Measurements from ENCODE around the gene TMC2. TPM values are rescaled to one million over a fixed set of nuclear protein-coding genes. Genes with fewer than 3 reads are reported as not detected.
A peak's percentile ranks its signal among the peaks of the same experiment; 100 is the strongest.
"Not testable (repeated sequence)": the region's sequence is repeated elsewhere in the genome, so short reads cannot be mapped to it uniquely, and the experiment has no call there.

The TMC2 gene
- total RNA-seq, 1 experiment from 2014 or later, result not detected

- ChIA-PET POLR2A (interaction anchor here (0.6 kb wide), 1 partner anchor 140 kb away, joined by 11 read pairs; no protein-coding TSS in a partner anchor), CTCF (interaction anchor here (0.5 to 0.8 kb wide), 3 partner anchors 9 to 317 kb away, joined by 4 to 5 read pairs (median 4); no protein-coding TSS in a partner anchor)
- no peaks in the 10 kb centered on the region for H3K36me3 ChIP-seq (ENCODE audit: control insufficient read depth, insufficient read depth, low read length)
- intact Hi-C loops (cut with micrococcal nuclease; ENCODE audit: unreplicated experiment), result loop anchor here (2.0 kb wide), 1 partner anchor 123 kb away; no protein-coding TSS in a partner anchor
- in situ Hi-C loops (cut with HindIII; ENCODE audit: low pct_unique_long_range_greater_than_20kb, low sequenced_read_pairs), result no loop called here
- H3K27me3 ChIP-seq (ENCODE audit: control insufficient read depth, insufficient read depth, low read length), result peaks cover under 1% of the 10 kb centered on the region; the same call in 1 of the 2 replicates
- TF ChIP-seq SIN3A (IDR thresholded peaks at IDR 0.05; ENCODE audit: borderline replicate concordance, insufficient read depth, low read depth, low read length) (0 out of 2 replicates have a peak, but pooled peaks have one; percentile 21), TCF7L2 (IDR thresholded peaks at IDR 0.05; ENCODE audit: low read depth, low read length) (no peak), CTCF (IDR thresholded peaks at IDR 0.05) (peak; percentile 99), POLR2AphosphoS5 (IDR thresholded peaks at IDR 0.05; ENCODE audit: low read depth, low read length) (no peak; the same call in 1 of the 2 replicates)
- peak overlapping the region; percentile 80 for H3K27ac ChIP-seq (ENCODE audit: low read length)
- H3K4me3 ChIP-seq (ENCODE audit: low read depth in 2 of 2, low read length in 2 of 2), result peak overlapping the region; percentile 83 to 92
- no peaks in the 10 kb centered on the region for H3K9me3 ChIP-seq (ENCODE audit: control insufficient read depth, insufficient read depth, low read depth, low read length)
- DNase-seq (ENCODE audit: low read depth, low spot score), result no peak
- TSS peak; percentile 69 for BruUV-seq (replicated peaks)
- ATAC-seq, result peak; percentile 90
- no peaks in the 10 kb centered on the region for H3K4me1 ChIP-seq (ENCODE audit: control insufficient read depth, insufficient read depth, low read length)
Observed at GRCh38 chr20:2523919-2524708, 12.3 kb upstream of the TMC2 start.

- no peak for DNase-seq (ENCODE audit: low read depth, low spot score)
- H3K9me3 ChIP-seq (ENCODE audit: control insufficient read depth, insufficient read depth, low read depth, low read length), result no peaks in the 10 kb centered on the region
- intact Hi-C loops (cut with micrococcal nuclease; ENCODE audit: unreplicated experiment) (loop anchor here (2.0 kb wide), 1 partner anchor 122 kb away; no protein-coding TSS in a partner anchor), in situ Hi-C loops (cut with HindIII; ENCODE audit: low pct_unique_long_range_greater_than_20kb, low sequenced_read_pairs) (no loop called here)
- H3K4me1 ChIP-seq (ENCODE audit: control insufficient read depth, insufficient read depth, low read length), result no peaks in the 10 kb centered on the region
- peak; percentile 87 for ATAC-seq
- H3K36me3 ChIP-seq (ENCODE audit: control insufficient read depth, insufficient read depth, low read length), result no peaks in the 10 kb centered on the region
- H3K4me3 ChIP-seq (ENCODE audit: low read depth in 2 of 2, low read length in 2 of 2), result peak overlapping the region; percentile 83 to 92
- ChIA-PET CTCF (interaction anchor here (0.5 to 0.8 kb wide), 2 partner anchors 10 to 68 kb away, joined by 4 read pairs; no protein-coding TSS in a partner anchor), POLR2A (interaction anchor here (0.6 to 0.7 kb wide), 2 partner anchors 140 to 309 kb away, joined by 11 read pairs; no protein-coding TSS in a partner anchor)
- BruUV-seq (replicated peaks), result no TSS peak
- H3K27ac ChIP-seq (ENCODE audit: low read length), result peak overlapping the region; percentile 80
- TF ChIP-seq CTCF (IDR thresholded peaks at IDR 0.05) (no peak; the same call in 1 of the 2 replicates), SIN3A (IDR thresholded peaks at IDR 0.05; ENCODE audit: borderline replicate concordance, insufficient read depth, low read depth, low read length) (no peak), REST (IDR thresholded peaks at IDR 0.05; ENCODE audit: insufficient read depth in 1 of 2, low read depth in 2 of 2, low read length in 1 of 2) (no peak), TCF7L2 (IDR thresholded peaks at IDR 0.05; ENCODE audit: low read depth, low read length) (no peak), POLR2AphosphoS5 (IDR thresholded peaks at IDR 0.05; ENCODE audit: low read depth, low read length) (no peak; the same call in 1 of the 2 replicates)
- H3K27me3 ChIP-seq (ENCODE audit: control insufficient read depth, insufficient read depth, low read length), result peaks cover 2% of the 10 kb centered on the region; the same call in 1 of the 2 replicates
Observed at GRCh38 chr20:2524709-2525506, 11.5 kb upstream of the TMC2 start.

- H3K27me3 ChIP-seq (ENCODE audit: control insufficient read depth, insufficient read depth, low read length); H3K4me1 ChIP-seq (ENCODE audit: control insufficient read depth, insufficient read depth, low read length); DNase-seq (ENCODE audit: low read depth, low spot score); BruUV-seq (replicated peaks); H3K4me3 ChIP-seq (ENCODE audit: low read depth in 2 of 2, low read length in 2 of 2); H3K36me3 ChIP-seq (ENCODE audit: control insufficient read depth, insufficient read depth, low read length); intact Hi-C loops (cut with micrococcal nuclease; ENCODE audit: unreplicated experiment); H3K9me3 ChIP-seq (ENCODE audit: control insufficient read depth, insufficient read depth, low read depth, low read length); ATAC-seq; in situ Hi-C loops (cut with HindIII; ENCODE audit: low pct_unique_long_range_greater_than_20kb, low sequenced_read_pairs); H3K27ac ChIP-seq (ENCODE audit: low read length): not testable (repeated sequence)
- CTCF ChIA-PET, result interaction anchor here (0.6 to 0.7 kb wide), 2 partner anchors 48 to 312 kb away, joined by 3 to 5 read pairs; no protein-coding TSS in a partner anchor
- POLR2A ChIA-PET, result interaction anchor here (0.6 kb wide), 1 partner anchor 142 kb away, joined by 3 read pairs; no protein-coding TSS in a partner anchor
Observed at GRCh38 chr20:2526218-2526583, 10.2 kb upstream of the TMC2 start.
